WTC11 (cell line): Measurements from ENCODE around the gene PCDHGB4.

Experiments used
- ATF2 ChIP-seq: sonication (generic); formaldehyde crosslinking; IDR thresholded peaks from 2 replicates; pipeline ENCODE4 v1.8.1; 2022; ENCODE audit warnings: low read depth, missing genetic modification reagents, borderline replicate concordance
- CTCF ChIP-seq: fragments of 200-600 bp; IDR thresholded peaks from 2 replicates; pipeline ENCODE4 v1.8.0; 2022; ENCODE audit warnings: antibody characterized with exemption
- IRF2 ChIP-seq: sonication (generic); formaldehyde crosslinking; IDR thresholded peaks from 2 replicates; pipeline ENCODE4 v1.8.0; 2022; ENCODE audit warnings: low read depth, missing genetic modification reagents, borderline replicate concordance
- NR2C2 ChIP-seq: sonication (generic); formaldehyde crosslinking; IDR thresholded peaks from 2 replicates; pipeline ENCODE4 v1.8.0; 2022; ENCODE audit warnings: mild to moderate bottlenecking, missing genetic modification reagents
- RORB ChIP-seq: fragments of 250-450 bp; sonication (Bioruptor Pico); IDR thresholded peaks from 2 replicates; pipeline ENCODE4 v1.9.0; 2021; ENCODE audit warnings: mild to moderate bottlenecking
- SP1 ChIP-seq: sonication (generic); formaldehyde crosslinking; conservative IDR thresholded peaks from 2 replicates; pipeline ENCODE4 v1.8.1; 2022; ENCODE audit warnings: missing genetic modification reagents

- no peak for TF ChIP-seq CTCF
- no peak for TF ChIP-seq NR2C2 (CRISPR knock-in tag)
- TF ChIP-seq RORB (CRISPR knock-in tag), result no peak
- no peak for TF ChIP-seq ATF2
- TF ChIP-seq IRF2 (CRISPR knock-in tag), result no peak
- no peak for TF ChIP-seq SP1 (CRISPR knock-in tag)
Measured at GRCh38 chr5:141398608-141399007, 11.1 kb downstream of the PCDHGB4 start.
